Neural cell (in vitro differentiated cells): Measurements from ENCODE around the gene P2RX3. TPM values are rescaled to one million over a fixed set of nuclear protein-coding genes. Genes with fewer than 3 reads are reported as not detected.

Experiments
- H2AFZ ChIP-seq: fragments of 200-600, 300-800 bp; sonication (generic), shearing (Covaris generic); 2 replicates; pipeline ENCODE4 v1.6.0; 2014; ENCODE audit warnings: low read depth, mild to moderate bottlenecking, antibody characterized with exemption, low read length, moderate library complexity
- H3F3A ChIP-seq: fragments of 200-600 bp; shearing (Covaris generic); 2 replicates; pipeline ENCODE4 v1.6.1; 2016; ENCODE audit warnings: mild to moderate bottlenecking, moderate library complexity, mixed read lengths, antibody characterized with exemption, low read length; ENCODE audit not compliant: insufficient read depth, poor library complexity, severe bottlenecking
- H3K27ac ChIP-seq: fragments of 200-600, 300-800 bp; sonication (generic), shearing (Covaris generic); 2 replicates; pipeline ENCODE4 v1.5.1; 2014; ENCODE audit warnings: mild to moderate bottlenecking, low read length, moderate library complexity
- H3K27me3 ChIP-seq: fragments of 300-800, 200-600 bp; sonication (generic), shearing (Covaris generic); 2 replicates; pipeline ENCODE4 v1.6.0; 2014; ENCODE audit warnings: mild to moderate bottlenecking, low read depth, low read length, moderate library complexity; ENCODE audit not compliant: insufficient read depth
- H3K36me3 ChIP-seq: fragments of 300-800, 200-600 bp; sonication (generic), shearing (Covaris generic); 2 replicates; pipeline ENCODE4 v1.5.1; 2014; ENCODE audit warnings: mild to moderate bottlenecking, antibody characterized with exemption, low read length, moderate library complexity; ENCODE audit not compliant: insufficient read depth
- H3K4me2 ChIP-seq: fragments of 300-800, 200-600 bp; sonication (generic), shearing (Covaris generic); 2 replicates; pipeline ENCODE4 v1.6.0; 2014; ENCODE audit warnings: mild to moderate bottlenecking, low read length
- H3K4me3 ChIP-seq: fragments of 300-800, 200-600 bp; sonication (generic), shearing (Covaris generic); 2 replicates; pipeline ENCODE4 v1.5.1; 2014; ENCODE audit warnings: mild to moderate bottlenecking, low read length, moderate library complexity
- H3K79me2 ChIP-seq: fragments of 200-600 bp; shearing (Covaris generic); replicated peaks from 2 replicates; pipeline ENCODE4 v1.6.0; 2014; ENCODE audit warnings: mild to moderate bottlenecking, low read length, moderate library complexity; ENCODE audit not compliant: insufficient read depth
- H3K9ac ChIP-seq: fragments of 300-800, 200-600 bp; sonication (generic), shearing (Covaris generic); 2 replicates; pipeline ENCODE4 v1.6.1; 2016; ENCODE audit warnings: mild to moderate bottlenecking, low read length, mixed read lengths
- H3K9me2 ChIP-seq: fragments of 200-600 bp; shearing (Covaris generic); 2 replicates; pipeline ENCODE4 v1.6.1; 2016; ENCODE audit warnings: mild to moderate bottlenecking, low read length, mixed read lengths; ENCODE audit not compliant: insufficient read depth
- H3K9me3 ChIP-seq: fragments of 200-600, 300-800 bp; sonication (generic), shearing (Covaris generic); 2 replicates; pipeline ENCODE4 v1.6.1; 2016; ENCODE audit warnings: mild to moderate bottlenecking, mixed run types, low read length, moderate library complexity, mixed read lengths
- H4K20me1 ChIP-seq: fragments of 200-600 bp; shearing (Covaris generic); 2 replicates; pipeline ENCODE4 v1.6.1; 2016; ENCODE audit warnings: mild to moderate bottlenecking, mixed run types; ENCODE audit not compliant: insufficient read depth
- EP300 ChIP-seq: fragments of 450-650 bp; conservative IDR thresholded peaks from 2 replicates; pipeline ENCODE4 v1.6.1; 2014; ENCODE audit warnings: antibody characterized with exemption, mild to moderate bottlenecking, moderate library complexity; ENCODE audit not compliant: poor library complexity, severe bottlenecking
- EZH2 ChIP-seq: fragments of 200-600, 300-800 bp; shearing (Covaris generic), sonication (generic); IDR thresholded peaks from 2 replicates; pipeline ENCODE4 v1.6.1; 2014; ENCODE audit warnings: antibody characterized with exemption, low read length, borderline replicate concordance, mild to moderate bottlenecking; ENCODE audit not compliant: insufficient read depth, poor library complexity, severe bottlenecking
- MXI1 ChIP-seq: fragments of 450-650 bp; conservative IDR thresholded peaks from 2 replicates; pipeline ENCODE4 v1.6.1; 2014; ENCODE audit warnings: antibody characterized with exemption, mild to moderate bottlenecking; ENCODE audit not compliant: poor library complexity, severe bottlenecking
- POLR2AphosphoS5 ChIP-seq: IDR thresholded peaks from 2 replicates; pipeline ENCODE4 v1.6.1; 2012
- RAD21 ChIP-seq: fragments of 450-650 bp; conservative IDR thresholded peaks from 2 replicates; pipeline ENCODE4 v1.6.1; 2014; ENCODE audit warnings: antibody characterized with exemption, mild to moderate bottlenecking, moderate library complexity
- REST ChIP-seq: IDR thresholded peaks from 2 replicates; pipeline ENCODE4 v1.6.1; 2012; ENCODE audit warnings: borderline replicate concordance
- SMC3 ChIP-seq: fragments of 450-650 bp; conservative IDR thresholded peaks from 2 replicates; pipeline ENCODE4 v1.6.1; 2014; ENCODE audit warnings: antibody characterized with exemption, mild to moderate bottlenecking, moderate library complexity; ENCODE audit not compliant: poor library complexity
- TAF1 ChIP-seq: IDR thresholded peaks from 2 replicates; pipeline ENCODE4 v1.6.1; 2012; ENCODE audit warnings: low read depth
- polyA plus RNA-seq: library from polyadenylated mRNA; depleted of rRNA; stranded (reverse); fragments of >200 nt; gene quantifications from 2 replicates; pipeline ENCODE4 v1.2.3, GENCODE V29; 2014
- TF ChIP-seq, protein P1 (sequence below): fragments of 450-650 bp; IDR thresholded peaks from 2 replicates; pipeline ENCODE4 v1.5.1; 2014; ENCODE audit warnings: antibody characterized with exemption, mild to moderate bottlenecking, moderate library complexity; ENCODE audit not compliant: poor library complexity, severe bottlenecking

The P2RX3 gene
- polyA plus RNA-seq, 1 donor from 2014 or later: not detected

DNA sequence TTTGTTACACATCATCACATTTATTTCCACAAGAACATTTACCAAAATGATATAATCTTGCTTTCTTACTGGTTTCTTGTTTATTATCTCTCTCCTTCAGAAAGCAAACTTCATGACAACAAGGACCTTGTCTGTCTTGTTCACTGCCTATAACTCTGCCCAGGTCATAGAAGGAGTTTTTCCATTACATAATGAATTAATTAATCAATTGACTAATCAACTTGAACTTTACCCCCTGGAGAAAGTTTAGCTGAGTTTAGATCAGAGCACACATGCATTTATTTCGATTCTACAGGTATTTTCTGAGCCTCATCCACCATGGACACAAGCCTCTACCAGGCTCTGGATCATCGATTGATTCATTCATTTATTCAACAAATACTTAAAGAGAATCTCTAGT is 58.6 kb downstream of the P2RX3 start:
- H3K9ac ChIP-seq: no peak overlapping the region
- H3K27me3 ChIP-seq: no peaks in the 10 kb centered on the region
- no peaks in the 10 kb centered on the region for H3K36me3 ChIP-seq
- H3K9me3 ChIP-seq: no peaks in the 10 kb centered on the region
- no peak overlapping the region for H3K4me3 ChIP-seq
- TF ChIP-seq RAD21 (no peak), TAF1 (no peak), POLR2AphosphoS5 (no peak), MXI1 (no peak), REST (no peak), SMC3 (no peak), EP300 (no peak), EZH2 (no peak)
- TF ChIP-seq, protein P1, sequence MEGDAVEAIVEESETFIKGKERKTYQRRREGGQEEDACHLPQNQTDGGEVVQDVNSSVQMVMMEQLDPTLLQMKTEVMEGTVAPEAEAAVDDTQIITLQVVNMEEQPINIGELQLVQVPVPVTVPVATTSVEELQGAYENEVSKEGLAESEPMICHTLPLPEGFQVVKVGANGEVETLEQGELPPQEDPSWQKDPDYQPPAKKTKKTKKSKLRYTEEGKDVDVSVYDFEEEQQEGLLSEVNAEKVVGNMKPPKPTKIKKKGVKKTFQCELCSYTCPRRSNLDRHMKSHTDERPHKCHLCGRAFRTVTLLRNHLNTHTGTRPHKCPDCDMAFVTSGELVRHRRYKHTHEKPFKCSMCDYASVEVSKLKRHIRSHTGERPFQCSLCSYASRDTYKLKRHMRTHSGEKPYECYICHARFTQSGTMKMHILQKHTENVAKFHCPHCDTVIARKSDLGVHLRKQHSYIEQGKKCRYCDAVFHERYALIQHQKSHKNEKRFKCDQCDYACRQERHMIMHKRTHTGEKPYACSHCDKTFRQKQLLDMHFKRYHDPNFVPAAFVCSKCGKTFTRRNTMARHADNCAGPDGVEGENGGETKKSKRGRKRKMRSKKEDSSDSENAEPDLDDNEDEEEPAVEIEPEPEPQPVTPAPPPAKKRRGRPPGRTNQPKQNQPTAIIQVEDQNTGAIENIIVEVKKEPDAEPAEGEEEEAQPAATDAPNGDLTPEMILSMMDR: no peak
- no peaks in the 10 kb centered on the region for H3F3A ChIP-seq
- H3K9me2 ChIP-seq: no peaks in the 10 kb centered on the region
- H3K4me2 ChIP-seq: no peak overlapping the region
- no peak overlapping the region for H3K27ac ChIP-seq
- no peaks in the 10 kb centered on the region for H3K79me2 ChIP-seq
- H2AFZ ChIP-seq: no peak overlapping the region
- no peaks in the 10 kb centered on the region for H4K20me1 ChIP-seq

- no peak for TF ChIP-seq POLR2AphosphoS5
- no peak for TF ChIP-seq REST
- no peak for TF ChIP-seq RAD21
- no peak for TF ChIP-seq MXI1
- TF ChIP-seq SMC3: no peak
- TF ChIP-seq EP300: no peak
- TF ChIP-seq, protein P1: no peak
- no peak for TF ChIP-seq EZH2
- TF ChIP-seq TAF1: no peak
- Histone ChIP-seq H3K9me2 (no peaks in the 10 kb centered on the region), H3K27ac (no peak overlapping the region), H3K79me2 (no peaks in the 10 kb centered on the region), H2AFZ (no peak overlapping the region), H3K4me2 (no peak overlapping the region), H3K9ac (no peak overlapping the region), H3F3A (no peaks in the 10 kb centered on the region), H3K36me3 (no peaks in the 10 kb centered on the region), H3K4me3 (no peak overlapping the region), H3K27me3 (no peaks in the 10 kb centered on the region), H4K20me1 (no peaks in the 10 kb centered on the region), H3K9me3 (no peaks in the 10 kb centered on the region)
These were observed 59.3 kb downstream of the P2RX3 start for GRCh38 chr11:57397394-57397990.
